Renal cortical epithelial cell (primary cell): ENCODE results near the gene SOCS1. TPM values are rescaled to one million over a fixed set of nuclear protein-coding genes. Genes with fewer than 3 reads are reported as not detected.
"Not testable (repeated sequence)": the region's sequence is repeated elsewhere in the genome, so short reads cannot be mapped to it uniquely, and the experiment has no call there.

ENCODE experiments used
- DNase-seq: peaks from one replicate; pipeline ENCODE4 v3.0.0-alpha.2; 2011; ENCODE audit warnings: low read depth
- total RNA-seq: library from RNA; depleted of rRNA; stranded (reverse); fragments of >200 nt; gene quantifications from 2 replicates; pipeline ENCODE4 v1.2.3, GENCODE V29; 2014

The SOCS1 gene
- total RNA-seq, 1 donor from 2014 or later, result 4.2 TPM

DNA sequence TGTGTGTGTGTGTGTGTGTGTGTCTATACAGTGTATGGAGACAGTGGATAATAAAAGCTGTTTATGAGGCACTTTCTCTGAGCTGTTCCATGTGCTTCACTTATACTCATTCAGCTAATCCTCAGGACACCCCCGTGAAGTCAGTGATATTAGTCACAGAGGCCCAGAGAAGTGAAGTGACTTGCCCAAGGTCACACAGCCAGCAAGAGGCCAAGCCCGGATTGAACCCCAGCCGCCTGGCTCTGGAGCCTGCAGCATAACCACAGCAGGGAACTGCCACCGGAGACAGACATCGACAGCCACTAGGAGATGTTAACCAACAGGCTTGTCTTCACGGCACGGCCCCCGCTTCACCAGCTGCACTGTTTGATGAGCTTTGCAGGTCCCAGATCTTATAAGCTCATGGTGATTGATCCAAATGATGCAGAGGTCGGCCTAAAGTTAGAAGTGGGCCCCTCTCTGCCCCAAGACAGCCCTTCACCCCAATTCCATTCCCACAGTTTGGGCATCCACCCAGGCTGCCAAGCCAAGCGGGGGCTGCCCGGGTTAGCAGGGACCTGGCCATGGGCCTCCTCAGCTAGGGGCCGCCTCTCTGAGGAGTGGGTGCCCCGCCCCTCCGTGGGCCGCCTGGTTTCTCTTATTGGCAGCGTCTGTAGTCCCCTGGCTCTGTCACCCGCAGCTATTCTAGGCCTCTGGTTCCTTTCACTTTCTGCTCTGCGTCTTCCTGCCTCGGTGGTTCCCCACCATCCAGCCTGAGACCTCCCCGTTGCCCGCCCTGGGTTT lies 30.9 kb downstream of the SOCS1 start:
- DNase-seq, result no peak

DNA sequence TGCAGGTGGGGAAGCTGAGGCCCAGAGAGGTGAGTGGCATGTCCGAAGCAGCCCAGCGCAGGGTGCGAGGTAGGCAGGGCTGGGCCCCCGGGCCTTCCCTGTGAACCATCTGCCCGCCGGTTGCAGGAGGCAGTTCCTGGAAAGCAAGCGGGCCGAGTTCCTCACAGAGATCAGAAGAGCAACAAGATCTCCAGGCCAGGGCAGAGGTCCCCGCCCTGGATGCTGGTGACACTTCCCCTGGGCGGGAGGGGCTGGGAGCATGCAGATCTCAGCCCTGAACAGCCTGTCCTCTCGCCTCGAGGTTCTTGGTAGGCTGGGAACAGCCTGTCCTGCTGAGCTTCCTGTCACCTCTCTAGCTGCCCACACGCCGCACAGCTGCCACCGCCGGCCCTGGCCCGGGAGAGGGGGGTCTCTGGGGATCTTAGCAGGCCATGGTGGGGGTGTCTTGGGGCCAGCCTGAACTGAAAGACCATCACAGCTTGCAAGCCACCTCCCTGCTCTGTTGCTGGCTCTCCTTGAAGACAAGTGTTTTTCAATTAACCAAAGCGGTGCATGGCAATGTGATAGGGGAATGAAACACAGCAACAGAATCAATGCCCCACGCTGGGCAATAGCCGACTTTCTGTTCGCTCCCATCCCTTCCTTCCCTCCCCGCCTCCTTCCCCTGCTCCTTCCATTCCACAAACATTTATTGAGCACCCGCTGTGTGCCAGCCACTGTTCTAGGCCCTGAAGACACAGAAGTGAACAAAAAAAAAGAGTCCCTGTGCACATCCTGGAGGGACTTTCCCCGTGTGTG lies 31.7 kb downstream of the SOCS1 start:
- no peak for DNase-seq

DNA sequence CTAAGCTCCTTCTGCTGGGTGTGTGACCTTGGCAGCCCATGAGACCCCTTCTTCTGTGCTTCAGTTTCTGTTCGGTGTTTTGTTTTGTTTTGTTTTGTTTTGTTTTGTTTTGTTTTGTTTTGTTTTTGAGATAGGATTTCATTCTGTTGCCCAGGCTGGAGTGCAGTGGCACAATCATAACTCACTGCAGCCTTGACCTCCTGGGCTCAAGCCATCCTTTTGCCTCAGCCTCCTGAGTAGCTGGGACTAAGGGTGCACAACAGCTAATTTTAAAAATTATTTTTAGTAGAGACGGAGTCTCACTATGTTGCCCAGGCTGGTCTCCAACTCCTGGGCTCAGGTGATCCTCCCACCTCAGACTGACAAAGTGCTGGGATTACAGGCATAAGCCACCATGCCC lies 35.5 kb downstream of the SOCS1 start:
- DNase-seq, result not testable (repeated sequence)

DNA sequence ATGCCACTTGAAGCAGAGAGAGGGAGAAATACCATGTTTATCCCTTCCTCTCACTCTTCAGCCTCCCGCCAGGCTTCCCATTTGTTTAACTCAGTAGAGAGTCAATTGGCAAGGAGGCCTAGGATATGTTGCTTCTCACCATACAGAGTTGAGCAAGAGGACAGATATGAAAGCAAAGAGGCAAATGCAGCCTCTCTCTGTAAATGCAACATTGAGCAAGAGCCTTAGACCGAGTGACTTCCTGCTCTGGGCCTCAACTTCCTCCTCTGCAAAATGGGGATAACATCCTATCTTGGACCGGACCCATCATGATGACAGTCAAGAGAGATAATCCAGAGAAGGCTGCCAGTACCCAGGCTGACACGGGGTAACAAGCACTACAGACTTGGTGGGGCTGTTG lies 36.8 kb downstream of the SOCS1 start:
- DNase-seq, result no peak

DNA sequence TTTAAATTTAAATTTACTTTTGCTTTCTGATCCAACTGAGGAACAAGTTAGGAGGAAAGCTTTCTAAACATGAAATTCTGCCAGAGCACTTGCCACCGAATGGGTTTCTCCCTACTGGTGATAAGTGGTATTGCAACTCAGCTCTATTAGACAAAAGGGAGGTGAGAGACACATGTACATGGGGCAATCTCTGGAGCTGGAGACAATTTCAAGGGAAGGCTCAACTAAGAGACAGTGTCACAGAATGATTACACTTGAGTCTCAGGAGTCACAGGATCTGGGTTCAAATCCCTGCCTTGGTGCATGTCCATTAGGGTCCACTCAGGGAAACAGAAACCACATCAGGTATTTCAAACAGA lies 37.4 kb downstream of the SOCS1 start:
- no peak for DNase-seq

DNA sequence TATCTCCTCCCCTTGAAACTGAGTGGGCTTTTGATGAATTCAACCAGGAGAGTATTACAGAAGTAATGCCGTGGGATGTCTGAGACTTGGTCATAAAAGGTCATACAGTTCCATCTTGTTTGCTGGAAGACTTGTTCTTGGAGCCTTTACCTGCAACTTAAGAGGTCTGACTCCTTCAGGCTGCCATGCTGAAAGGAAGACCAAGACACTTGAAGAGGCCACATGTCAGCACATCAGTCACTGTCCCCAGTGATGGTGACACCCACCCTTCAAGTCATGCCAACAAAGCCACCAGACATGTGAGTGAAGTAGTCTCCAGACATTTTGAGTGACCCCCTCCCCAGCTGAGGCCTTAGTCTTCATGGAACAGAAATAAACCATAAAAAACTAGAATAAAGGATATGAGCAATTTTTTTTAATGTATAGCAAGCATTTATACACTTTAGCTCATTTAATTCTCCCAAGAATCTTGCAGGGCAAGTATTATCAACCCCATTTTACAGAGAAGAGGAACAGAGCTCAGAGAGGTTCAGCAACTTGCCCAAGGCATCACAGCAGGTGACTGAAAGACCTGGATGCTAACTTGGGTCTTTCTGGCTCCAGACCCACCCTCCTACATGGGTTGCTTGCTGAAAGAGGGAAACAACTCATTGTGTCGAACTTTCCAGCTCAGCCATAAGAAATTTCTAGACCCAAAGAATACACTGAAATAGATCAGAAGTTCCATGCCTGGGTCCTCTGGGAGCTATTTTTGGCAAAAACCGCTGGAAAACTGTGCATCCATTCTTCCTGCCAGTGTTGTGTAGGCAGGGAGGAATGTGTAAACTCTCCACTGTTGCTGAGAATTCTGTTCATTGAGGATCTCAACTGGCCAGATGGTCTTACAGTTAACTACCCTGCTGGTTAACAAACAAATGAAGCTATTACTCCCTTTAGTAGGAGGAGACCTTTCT lies 38.1 kb downstream of the SOCS1 start:
- no peak for DNase-seq

DNA sequence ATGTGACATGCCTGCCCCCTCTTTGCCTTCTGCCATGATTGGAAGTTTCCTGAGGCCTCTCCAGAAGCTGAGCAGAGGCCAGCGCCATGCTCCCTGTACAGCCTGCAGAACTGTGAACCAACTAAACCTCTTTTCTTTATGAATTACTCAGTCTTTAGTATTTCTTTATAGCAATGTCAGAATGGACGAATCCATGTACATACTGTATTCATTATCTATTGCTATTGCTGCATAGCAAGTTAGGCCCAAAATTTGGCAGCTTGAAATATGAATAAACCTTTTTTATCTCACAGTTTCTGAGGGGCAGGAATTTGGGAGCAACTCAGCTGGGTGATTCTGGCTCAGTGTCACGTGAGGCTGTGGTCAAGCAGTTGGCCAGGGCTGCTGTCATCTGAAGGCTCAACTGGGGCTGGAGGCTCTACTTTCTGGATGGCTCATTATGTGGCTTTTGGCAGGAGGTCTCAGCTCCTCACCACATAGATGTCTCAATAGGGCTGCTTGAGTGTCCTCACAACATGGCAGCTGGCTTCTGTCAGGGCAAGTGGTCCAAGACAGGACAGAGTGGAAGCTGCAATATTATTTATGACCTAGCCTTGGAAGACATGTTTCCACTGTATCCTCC lies 40.0 kb downstream of the SOCS1 start:
- no peak for DNase-seq

DNA sequence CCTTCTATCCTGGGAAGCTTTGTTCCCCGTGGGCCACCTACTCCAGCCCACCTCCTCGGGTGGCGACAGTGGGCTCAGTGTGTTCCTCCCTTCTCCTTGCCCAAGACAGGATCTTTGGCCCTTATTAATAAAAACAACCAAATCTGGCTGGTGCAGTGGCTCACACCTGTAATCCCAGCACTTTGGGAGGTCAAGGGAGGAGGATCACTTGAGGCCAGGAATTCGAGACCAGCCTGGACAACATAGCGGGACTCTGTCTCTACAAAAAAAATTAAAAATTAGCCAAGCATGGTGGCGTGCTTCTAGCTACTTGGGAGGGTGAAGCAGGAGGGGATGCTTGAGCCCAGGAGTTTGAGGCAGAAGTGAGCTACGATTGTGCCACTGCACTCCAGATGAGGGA lies 42.2 kb downstream of the SOCS1 start:
- no peak for DNase-seq

DNA sequence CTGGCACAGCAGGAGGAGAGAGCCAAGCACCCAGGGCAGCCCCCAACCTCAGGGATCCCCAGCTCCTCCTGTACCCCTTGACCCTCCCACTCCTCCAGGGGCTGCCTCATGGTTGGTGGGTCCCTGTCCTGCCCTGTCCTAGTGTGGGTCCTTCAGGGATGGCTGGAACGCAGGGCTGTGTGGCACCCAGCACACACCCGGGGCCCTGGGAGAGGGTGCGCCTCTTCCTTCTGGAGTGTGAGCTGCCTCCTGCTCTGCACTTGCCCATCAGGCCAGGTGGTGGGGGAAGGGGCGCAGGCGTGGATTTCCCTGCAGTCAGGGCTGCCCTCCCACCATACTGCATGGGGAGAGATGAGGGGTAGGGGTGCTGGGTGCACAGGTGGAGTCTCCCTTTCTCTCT lies 42.6 kb downstream of the SOCS1 start:
- DNase-seq, result no peak

DNA sequence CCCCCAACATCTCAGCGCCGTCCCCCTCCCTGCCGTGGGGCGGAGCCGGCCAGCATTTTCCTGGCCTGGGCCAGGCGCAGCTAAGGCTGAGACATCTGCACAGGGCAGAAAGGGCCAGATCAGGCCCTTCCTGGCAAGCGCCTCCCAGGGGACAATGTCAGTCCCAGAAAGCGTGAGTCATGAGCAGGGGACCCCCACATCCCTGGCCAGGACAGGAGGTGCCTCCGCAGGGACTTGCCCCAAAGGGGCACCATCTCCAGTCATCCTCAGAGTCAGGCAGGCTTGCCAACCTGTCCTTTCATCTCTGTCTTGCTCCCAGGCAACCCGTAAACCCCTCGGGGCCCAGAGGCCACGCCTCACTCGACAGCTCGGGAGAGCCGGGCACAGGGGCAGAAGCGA lies 43.2 kb downstream of the SOCS1 start:
- no peak for DNase-seq

DNA sequence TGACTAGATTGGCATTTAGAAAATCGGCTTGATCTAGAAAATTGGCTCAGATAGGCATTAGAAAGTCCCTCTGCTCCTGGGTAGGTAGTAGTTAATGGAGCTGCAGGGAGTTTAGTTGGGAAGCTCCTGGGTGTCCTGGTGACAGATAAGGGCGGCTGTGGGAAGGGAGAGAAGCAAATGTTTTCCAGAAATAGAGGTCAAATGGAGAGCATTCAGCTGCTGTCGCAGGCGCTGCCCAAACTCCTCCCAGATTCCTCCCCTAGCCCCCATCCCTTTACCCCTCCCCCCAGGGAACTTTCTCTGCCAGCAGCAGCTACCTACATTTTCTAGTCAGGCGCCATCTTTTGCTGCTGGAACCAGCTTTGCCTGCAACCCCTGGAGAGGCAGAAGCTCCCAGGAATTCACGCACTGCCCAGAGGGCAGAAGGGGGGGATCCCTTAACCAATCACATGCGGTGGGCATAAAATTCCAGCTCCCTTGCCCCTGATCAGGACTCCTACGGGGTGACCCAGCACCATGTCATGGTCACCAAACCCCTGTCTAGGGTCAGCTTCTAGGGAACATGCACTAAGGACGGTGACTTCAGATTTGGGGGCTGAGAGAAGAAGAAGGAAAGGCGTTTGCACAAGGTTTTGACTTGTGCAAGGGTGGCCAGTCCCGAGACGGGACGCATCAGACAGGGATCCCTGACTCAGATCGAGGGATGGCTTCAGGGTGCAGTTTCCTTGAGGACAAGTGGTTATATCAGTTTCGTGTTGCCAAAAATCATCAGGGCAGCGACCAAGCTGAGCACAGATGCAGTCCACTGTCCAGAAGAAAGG lies 43.8 kb downstream of the SOCS1 start:
- no peak for DNase-seq

DNA sequence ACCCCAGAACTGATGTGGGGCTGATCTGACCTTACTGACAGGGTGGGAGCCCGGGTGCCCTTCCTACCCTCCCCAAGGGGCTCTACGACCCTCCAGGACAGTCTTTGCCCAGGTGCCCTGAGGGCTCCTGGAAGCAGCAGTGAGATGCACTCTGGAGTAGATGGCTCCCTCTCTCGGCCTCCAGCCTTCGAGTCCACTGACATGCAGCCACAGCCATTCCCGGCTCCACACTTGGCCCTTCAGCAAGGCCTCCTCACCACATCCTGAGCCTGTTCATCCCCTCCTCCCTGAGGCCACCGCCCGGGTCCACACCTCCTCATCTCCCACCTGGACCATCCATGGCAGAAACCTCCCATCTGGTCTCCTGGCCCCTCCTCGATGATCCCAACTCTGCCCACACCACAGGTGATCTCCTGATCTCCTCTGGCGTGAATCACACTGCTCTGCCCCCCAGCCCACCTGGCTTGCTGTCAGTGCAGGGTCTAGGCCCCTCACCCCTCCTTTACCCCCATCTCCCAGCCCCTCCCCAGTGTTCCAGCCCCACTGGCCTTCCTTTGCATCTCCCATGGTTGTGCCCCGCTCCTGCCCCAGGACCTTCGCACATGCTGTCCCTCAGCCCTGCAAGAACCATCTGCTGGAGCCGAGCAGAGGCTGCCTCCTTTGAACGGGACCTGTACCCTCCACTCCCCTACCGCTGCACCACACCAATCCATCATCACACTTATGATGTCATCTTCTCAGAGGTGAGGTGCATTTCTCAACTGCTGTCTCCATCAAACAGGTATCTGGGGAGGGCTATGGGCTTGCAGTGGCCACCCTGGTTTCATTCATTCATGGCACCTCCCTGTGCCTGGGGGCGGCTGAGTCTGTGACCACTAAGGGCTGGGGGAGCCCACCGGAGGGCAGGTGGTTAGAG lies 44.7 kb downstream of the SOCS1 start:
- DNase-seq, result no peak

DNA sequence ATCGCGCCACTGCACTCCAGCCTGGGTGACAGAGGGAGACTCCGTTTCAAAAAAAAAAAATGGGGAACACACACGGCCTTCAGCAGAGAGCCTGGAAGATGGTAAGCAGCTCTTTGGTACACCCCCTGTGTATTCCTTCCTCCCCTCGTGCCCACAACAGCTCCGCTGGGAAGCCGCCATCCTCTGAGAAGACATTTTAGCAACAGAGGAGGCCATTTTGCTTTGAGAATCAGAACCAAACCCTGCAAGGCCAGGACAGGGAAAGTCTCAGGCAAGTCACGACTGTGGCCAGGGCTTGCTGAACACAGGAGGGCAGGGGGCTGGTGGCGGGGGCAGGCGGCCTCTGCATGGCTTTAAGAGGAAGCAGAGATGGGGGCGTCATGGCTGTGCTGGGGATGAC lies 45.7 kb downstream of the SOCS1 start:
- no peak for DNase-seq

DNA sequence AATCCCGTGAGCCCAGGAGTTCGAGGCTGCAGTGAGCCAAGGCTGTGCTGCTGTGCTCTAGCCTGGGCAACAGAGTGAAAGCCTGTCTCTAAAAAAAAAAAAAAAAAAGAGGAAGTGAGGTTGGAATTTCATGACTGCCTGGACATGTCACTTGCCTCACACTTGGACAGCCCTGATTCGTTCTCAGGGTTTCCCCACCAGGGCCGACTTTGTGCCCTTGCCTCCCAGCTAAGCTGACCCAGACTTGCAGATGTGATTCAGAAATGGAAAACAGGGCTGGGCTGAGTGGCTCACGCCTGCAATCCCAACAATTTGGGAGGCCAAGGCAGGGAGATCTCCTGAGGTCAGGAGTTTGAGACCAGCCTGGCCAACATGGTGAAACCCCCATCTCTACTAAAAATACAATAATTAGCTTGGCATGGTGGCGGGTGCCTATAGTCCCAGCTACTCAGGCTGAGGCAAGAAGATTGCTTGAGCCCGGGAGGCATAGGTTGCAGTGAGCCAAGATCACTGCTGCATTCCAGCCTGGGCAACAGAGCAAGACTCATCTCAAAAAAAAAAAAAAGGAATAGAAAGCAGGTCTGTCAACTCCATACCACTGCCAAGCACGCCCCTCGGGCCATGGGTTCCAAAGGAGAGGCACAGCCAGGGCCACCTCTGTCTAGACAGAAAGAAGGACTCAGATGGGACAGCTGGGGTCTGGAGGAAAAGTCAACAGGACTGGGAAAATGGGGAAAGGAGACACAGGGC lies 46.9 kb downstream of the SOCS1 start:
- peak; percentile 15 for DNase-seq

DNA sequence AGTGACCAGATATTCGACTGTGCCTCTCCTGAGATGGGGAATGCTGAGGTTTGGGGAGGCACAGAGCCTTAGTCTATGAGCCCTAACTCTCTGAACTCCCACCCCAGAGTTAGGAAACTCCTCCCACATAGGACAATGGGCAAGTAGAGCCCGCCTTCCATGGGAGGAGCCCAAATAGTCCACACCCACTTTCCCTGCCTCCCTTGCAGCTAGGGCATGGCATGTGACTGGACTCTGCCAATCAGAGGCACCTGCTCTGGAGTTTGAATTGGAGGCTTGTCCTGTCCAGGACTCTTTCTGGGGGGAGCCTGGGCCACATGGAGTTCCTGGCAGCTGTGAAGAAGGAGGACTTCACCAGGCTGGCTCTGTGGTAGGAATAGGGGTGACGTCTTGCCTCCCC lies 48.4 kb downstream of the SOCS1 start:
- DNase-seq, result no peak

DNA sequence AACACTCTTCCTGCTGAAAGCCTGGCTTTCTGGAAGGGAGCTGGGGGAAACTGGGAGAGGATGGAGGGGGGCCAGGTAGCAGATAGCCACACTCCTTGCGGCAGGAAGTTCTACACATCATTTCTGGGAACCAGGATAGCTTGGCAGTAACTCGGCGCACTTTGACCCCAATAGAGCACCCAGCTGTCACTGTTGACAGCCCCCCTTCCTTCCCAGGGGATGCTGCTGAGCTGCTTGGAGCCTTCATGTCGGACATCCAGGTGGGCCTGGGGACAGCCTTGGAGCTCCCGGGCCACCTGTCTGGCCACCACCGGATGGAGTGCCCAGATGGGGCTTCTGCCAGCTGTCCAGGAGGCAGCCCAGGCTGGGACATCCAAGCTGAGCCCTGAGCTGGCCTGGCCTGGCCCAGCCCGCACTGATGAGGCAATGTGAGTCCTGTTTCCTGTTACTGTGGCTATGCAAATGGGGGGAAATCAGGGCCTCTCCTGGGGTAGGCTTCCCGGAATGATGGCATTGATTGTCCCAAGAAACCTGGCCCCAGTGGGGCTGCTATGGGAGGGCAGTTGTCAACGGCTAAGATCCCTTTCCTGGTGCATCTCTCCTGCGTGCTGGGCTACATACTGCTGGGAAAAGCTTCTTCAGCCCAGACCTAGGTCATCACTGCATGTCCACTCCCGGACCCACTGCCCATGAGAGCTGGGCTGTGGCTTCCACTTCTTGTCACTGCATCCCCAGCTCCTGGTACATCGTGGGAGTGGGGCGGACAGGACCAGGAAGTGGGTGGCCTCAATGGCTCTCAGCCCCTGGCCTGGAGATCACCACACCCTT lies 50.0 kb downstream of the SOCS1 start:
- DNase-seq, result peak; percentile 17

DNA sequence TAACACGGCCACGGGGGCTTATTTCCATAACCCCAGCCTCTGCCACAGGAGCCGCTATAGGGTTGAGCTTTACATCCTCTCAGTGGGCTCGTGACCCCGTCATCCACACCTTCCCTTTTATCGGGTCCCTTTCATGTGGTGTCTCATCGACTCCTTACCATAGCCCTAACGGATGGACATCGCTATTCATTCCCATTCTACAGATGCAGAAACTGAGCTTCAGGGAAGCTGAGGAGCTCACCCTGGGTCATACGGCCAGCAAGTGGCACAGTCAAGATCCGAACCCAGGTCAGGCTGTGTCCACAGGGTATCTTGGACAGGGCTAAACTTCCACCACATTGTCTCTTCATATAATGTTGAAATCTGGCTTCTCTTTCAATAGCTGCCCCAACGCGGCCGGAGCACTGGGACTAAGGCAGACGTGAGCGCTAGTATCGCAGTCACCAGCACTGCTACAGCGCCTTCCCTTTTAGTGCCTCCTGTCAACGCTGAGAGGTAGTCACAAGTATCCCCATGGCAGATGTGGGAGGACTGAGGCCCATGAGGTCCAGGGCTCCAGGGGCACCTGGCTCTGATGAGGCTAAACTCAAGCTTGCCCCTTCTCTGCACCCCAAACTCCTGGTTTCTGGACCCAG lies 50.8 kb downstream of the SOCS1 start:
- no peak for DNase-seq
